ENCODE measurements around the gene SYNPO2L.
"Not testable (repeated sequence)": the region's sequence is repeated elsewhere in the genome, so short reads cannot be mapped to it uniquely, and the experiment has no call there.

SYNPO2L gene

DNA sequence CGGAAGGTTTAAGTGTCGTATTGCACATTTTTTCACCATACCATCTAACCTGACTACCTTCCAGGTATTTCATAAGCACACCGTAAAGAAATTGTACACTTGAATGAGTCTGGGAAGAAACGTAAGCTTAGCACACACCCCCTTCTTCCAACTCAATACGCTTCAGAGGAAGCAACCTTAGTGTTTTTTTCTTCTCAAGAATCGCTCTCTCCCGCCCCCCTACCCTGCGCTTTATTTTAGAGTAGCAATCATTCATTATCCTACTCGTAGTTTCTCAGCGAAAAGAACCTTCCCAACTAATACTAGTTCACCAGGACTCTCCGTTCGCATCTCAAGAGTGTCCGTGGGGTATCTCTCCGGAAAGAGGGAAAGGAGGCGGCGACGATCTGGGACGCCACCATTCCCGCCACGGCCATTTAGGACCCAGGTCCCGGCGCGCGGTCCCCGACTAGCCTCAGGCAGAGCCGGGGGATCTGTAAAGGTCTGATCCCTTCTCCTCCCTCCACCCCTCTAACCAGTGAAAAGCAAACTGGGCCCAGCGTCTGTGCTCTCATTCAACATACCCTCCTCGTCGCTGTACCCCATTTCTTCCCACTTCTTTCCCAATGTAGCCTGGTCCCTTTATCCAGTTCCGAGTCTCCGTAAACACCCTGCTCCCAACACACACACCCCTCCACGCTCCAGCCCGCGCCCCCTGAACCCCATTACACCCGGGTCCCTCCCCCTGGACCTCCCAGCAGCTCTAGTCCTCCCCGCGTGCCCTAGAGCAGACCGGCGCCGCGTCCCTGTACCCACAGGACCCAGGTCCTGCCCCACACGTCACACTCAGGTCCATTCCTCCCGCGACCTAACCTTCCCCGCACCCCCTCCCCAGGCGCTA lies 30.6 kb downstream of the SYNPO2L start:
- CTCF ChIA-PET = interaction anchor here (0.5 to 0.6 kb wide), 2 partner anchors 9 to 34 kb away, joined by 3 to 5 read pairs; no protein-coding TSS in a partner anchor

DNA sequence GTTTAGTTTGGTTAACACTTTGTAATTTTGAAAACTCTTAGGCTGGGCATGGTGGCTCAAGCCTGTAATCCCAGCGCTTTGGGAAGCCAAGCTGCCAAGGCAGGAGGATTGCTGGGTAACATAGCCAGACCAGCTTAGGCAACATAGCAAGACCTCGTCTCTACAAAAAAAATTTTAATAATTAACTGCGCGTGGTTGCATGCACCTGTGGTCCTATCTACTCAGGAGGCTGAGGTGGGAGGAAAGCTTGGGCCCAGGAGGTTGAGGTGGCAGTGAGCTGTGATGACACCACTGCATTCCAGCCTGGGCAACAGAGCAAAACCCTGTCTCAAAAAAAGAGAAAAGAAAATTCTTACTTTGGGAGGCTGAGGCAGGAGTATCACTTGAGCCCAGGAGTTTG lies 32.8 kb downstream of the SYNPO2L start:
- ChIA-PET CTCF (interaction anchor here (0.6 to 1.3 kb wide), 2 partner anchors 20 to 532 kb away, joined by 3 read pairs; no protein-coding TSS in a partner anchor), POLR2A (ENCODE audit: low non-redundant PET) (no interaction called here)
- no peak for DNase-seq (ENCODE audit: low spot score)
- TF ChIP-seq, protein P1, sequence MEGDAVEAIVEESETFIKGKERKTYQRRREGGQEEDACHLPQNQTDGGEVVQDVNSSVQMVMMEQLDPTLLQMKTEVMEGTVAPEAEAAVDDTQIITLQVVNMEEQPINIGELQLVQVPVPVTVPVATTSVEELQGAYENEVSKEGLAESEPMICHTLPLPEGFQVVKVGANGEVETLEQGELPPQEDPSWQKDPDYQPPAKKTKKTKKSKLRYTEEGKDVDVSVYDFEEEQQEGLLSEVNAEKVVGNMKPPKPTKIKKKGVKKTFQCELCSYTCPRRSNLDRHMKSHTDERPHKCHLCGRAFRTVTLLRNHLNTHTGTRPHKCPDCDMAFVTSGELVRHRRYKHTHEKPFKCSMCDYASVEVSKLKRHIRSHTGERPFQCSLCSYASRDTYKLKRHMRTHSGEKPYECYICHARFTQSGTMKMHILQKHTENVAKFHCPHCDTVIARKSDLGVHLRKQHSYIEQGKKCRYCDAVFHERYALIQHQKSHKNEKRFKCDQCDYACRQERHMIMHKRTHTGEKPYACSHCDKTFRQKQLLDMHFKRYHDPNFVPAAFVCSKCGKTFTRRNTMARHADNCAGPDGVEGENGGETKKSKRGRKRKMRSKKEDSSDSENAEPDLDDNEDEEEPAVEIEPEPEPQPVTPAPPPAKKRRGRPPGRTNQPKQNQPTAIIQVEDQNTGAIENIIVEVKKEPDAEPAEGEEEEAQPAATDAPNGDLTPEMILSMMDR (conservative IDR thresholded peaks at IDR 0.05; ENCODE audit: low read depth) = no peak
- no peak overlapping the region for H3K27ac ChIP-seq

More for the DNA sequence above, 30.6 kb downstream of the SYNPO2L start:
- POLR2A ChIA-PET (ENCODE audit: low non-redundant PET) = interaction anchor here (0.5 kb wide), 1 partner anchor 27 kb away, joined by 7 read pairs; no protein-coding TSS in a partner anchor
- peak overlapping the region; percentile 80 for H3K27ac ChIP-seq
- peak; percentile 69 for DNase-seq (ENCODE audit: low spot score)
- TF ChIP-seq, protein P1 (conservative IDR thresholded peaks at IDR 0.05; ENCODE audit: low read depth) = no peak

DNA sequence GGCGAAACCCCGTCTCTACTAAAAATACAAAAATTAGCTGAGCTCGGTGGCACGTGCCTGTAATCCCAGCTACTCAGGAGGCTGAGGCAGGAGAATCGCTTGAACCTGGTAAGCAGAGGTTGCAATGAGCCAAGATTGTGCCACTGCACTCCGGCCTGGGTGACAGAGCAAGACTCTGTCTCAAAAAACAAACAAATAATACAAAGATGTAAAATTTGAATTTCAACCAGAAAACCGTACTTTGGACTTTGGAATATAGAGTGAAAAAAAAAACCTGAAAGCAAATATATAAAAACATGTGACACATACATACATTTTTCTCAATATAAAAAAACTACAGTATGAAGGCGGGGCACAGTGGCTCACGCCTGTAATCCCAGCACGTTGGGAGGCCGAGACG lies 34.9 kb downstream of the SYNPO2L start:
- CTCF ChIA-PET; DNase-seq (ENCODE audit: low spot score); H3K27ac ChIP-seq: not testable (repeated sequence)
- POLR2A ChIA-PET (ENCODE audit: low non-redundant PET) = interaction anchor here (0.7 kb wide), 1 partner anchor 26 kb away, joined by 7 read pairs; no protein-coding TSS in a partner anchor

DNA sequence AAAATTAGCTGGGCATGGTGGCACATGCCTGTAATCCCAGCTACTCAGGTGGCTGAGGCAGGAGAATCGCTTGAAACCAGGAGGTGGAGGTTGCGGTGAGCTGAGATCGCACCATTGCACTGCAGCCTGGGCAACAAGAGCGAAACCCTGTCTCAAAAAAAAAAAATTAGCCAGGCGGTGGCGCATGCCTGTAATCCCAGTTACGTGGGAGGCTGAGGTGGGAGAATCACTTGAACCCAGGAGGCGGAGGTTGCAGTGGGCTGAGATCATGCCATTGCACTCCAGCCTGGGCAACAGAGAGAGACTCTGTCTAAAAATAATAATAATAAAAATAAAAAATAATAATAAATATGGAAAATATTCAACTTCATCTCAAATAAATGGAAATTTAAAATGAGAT lies 38.7 kb downstream of the SYNPO2L start:
- POLR2A ChIA-PET (ENCODE audit: low non-redundant PET) = interaction anchor here (0.7 kb wide), 1 partner anchor 22 kb away, joined by 3 read pairs; no protein-coding TSS in a partner anchor
- DNase-seq (ENCODE audit: low spot score); CTCF ChIA-PET; H3K27ac ChIP-seq: not testable (repeated sequence)

DNA sequence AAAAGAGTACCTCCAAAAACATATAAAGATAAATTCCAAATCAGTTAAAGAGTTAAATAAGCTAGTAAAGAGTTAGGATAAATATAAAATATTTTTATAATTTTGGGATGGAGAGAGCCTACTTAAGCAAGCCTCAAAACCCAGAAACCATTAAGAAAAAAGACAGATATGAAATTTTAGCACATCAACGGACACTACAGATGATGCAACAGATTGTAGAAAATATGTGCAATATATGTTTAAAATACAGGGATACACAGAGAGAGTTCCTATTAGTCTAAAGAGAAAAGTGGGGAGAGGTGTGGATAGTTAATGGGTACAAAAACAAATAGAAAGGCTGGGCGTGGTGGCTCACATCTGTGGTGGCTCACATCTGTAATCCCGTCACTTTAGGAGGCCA lies 41.1 kb downstream of the SYNPO2L start:
- no peak overlapping the region for H3K27ac ChIP-seq
- ChIA-PET POLR2A (ENCODE audit: low non-redundant PET) (no interaction called here), CTCF (no interaction called here)
- no peak for DNase-seq (ENCODE audit: low spot score)
- TF ChIP-seq, protein P1 (conservative IDR thresholded peaks at IDR 0.05; ENCODE audit: low read depth) = no peak

DNA sequence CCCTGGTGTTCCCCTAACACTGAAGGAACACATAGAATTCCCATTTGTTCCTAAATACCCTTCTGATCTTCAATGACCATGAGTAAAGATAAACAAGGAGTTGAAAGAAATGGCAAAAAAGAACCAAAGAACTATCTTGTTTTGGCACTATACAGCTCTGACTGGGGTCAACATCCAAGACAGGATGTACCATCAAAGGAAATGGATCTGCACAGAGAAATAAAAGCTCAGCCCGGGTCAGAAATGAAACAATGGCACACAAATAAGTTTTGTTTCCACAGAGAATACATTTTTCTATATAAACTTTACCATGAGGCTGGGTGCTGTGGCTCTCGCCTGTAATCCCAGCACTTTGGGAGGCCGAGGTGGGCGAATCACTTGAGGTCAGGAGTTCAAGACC lies 46.7 kb downstream of the SYNPO2L start:
- ChIA-PET POLR2A (ENCODE audit: low non-redundant PET) (interaction anchor here (1.0 kb wide), 1 partner anchor 18 kb away, joined by 3 read pairs; no protein-coding TSS in a partner anchor), CTCF (interaction anchor here (0.6 kb wide), 1 partner anchor 23 kb away, joined by 3 read pairs; no protein-coding TSS in a partner anchor)
- H3K27ac ChIP-seq = no peak overlapping the region
- no peak for DNase-seq (ENCODE audit: low spot score)
- TF ChIP-seq, protein P1 (conservative IDR thresholded peaks at IDR 0.05; ENCODE audit: low read depth) = no peak

DNA sequence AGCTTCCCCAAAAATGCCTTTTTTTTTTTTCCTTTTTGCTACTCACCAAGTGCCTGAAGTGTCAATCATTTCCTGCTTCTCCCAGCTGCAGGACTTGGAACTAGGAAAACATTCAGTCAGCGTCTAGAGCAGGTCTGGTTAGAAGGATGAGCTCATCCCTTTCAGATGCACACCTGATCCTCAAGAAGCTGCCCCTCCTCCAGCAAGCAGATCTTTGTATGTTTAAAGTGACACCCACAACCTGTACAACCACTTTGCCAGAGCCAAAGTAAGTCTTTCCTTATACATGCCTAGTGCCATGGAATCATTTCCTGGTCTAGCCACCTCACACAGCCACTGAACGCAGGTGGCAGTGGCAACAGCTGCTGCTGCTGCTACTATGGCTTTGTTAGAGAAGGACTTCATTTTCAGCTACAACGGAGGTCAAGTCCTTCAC lies 54.3 kb downstream of the SYNPO2L start:
- ChIA-PET CTCF (interaction anchor here (0.6 to 0.7 kb wide), 3 partner anchors 41 to 1081 kb away, joined by 3 read pairs; no protein-coding TSS in a partner anchor), POLR2A (ENCODE audit: low non-redundant PET) (interaction anchor here (0.6 kb wide), 1 partner anchor 28 kb away, joined by 3 read pairs; no protein-coding TSS in a partner anchor)
- H3K27ac ChIP-seq = no peak overlapping the region
- DNase-seq (ENCODE audit: low spot score) = peak; percentile 87
- TF ChIP-seq, protein P1 (conservative IDR thresholded peaks at IDR 0.05; ENCODE audit: low read depth) = no peak

All from RWPE1 (cell line).